GM23338 (cell line): ENCODE data around the gene KCTD2.

ENCODE experiments used
- EZH2 ChIP-seq: fragments of 200-600 bp; sonication (generic); IDR thresholded peaks from one replicate; pipeline ENCODE4 v1.8.0; 2017; ENCODE audit warnings: antibody characterized with exemption, mild to moderate bottlenecking, low read depth; ENCODE audit not compliant: unreplicated experiment
- EZH2phosphoT487 ChIP-seq: fragments of 200-600 bp; sonication (generic); IDR thresholded peaks from one replicate; pipeline ENCODE4 v1.8.1; 2018; ENCODE audit warnings: antibody characterized with exemption; ENCODE audit not compliant: unreplicated experiment
- TF ChIP-seq, protein P1 (sequence below), 2 experiments: fragments of 200-600 bp in 1 of 2; sonication (generic) in 1 of 2; conservative IDR thresholded peaks; 2 replicates each; pipeline versions ENCODE4 v1.5.1 to v1.6.1; 2016 to 2017; ENCODE audit warnings: antibody characterized with exemption in 2 of 2, low read depth in 2 of 2, mild to moderate bottlenecking in 2 of 2, moderate library complexity in 1 of 2

DNA sequence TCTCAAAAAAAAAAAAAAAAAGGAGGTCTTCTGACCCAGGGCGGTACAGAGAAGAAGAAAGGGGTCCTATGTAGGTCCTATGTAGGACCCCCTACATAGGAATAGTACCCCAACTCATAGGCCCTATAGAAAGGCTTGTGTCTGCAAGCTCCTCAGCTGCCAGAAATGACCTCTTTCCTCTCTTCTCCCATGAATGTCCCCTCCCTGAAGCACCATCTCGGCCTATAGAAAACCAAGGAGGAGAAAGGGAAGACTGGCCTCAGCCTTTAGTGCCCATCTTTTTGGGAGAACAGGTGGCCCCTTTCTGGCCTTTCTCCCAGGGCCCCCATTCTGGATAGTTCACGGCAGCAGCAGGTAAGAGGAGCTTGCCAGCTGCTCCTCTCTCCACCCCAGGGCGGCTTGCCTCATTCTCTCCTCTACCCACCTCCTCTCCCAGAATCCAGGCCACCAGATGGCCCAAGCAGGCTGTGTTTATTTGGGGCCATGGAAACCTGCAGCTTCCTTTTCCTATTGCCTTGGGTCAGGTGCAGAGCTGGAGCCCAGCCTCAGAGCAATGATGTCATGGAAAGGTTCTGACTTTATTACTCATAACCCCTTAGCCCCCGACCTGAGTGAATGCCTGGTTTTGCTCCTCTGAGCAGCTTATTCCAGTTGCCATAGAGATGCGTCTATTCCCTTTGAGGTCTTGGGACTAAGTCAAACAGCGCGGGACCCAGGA is 36.2 kb upstream of the KCTD2 start:
- TF ChIP-seq EZH2 (no peak), EZH2phosphoT487 (no peak)
- TF ChIP-seq, protein P1, sequence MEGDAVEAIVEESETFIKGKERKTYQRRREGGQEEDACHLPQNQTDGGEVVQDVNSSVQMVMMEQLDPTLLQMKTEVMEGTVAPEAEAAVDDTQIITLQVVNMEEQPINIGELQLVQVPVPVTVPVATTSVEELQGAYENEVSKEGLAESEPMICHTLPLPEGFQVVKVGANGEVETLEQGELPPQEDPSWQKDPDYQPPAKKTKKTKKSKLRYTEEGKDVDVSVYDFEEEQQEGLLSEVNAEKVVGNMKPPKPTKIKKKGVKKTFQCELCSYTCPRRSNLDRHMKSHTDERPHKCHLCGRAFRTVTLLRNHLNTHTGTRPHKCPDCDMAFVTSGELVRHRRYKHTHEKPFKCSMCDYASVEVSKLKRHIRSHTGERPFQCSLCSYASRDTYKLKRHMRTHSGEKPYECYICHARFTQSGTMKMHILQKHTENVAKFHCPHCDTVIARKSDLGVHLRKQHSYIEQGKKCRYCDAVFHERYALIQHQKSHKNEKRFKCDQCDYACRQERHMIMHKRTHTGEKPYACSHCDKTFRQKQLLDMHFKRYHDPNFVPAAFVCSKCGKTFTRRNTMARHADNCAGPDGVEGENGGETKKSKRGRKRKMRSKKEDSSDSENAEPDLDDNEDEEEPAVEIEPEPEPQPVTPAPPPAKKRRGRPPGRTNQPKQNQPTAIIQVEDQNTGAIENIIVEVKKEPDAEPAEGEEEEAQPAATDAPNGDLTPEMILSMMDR (conservative IDR thresholded peaks at IDR 0.05; ENCODE audit: low read depth in 2 of 2), result peak in 1 of 2 experiments; percentile 22; a peak in 1 of 4 replicates
